Lower leg skin (tissue), 4 donors: ENCODE measurements around the gene SCD. TPM values are rescaled to one million over a fixed set of nuclear protein-coding genes. Genes with fewer than 3 reads are reported as not detected.

Experiments
- DNase-seq, 2 donors: peaks; one replicate each; pipeline ENCODE4 v3.0.0-alpha.2; 2019; ENCODE audit warnings: low spot score in 2 of 2
- H3K4me3 ChIP-seq: fragments of 200-600 bp; sonication (generic); 2 replicates; pipeline ENCODE4 v1.5.1; 2017; ENCODE audit warnings: mild to moderate bottlenecking, low read depth; ENCODE audit not compliant: poor library complexity, severe bottlenecking
- POLR2A ChIP-seq, 2 donors: fragments of 450-650 bp; IDR thresholded peaks; one replicate each; pipeline ENCODE4 v1.6.1; 2016 to 2017; ENCODE audit warnings: antibody characterized with exemption in 2 of 2, mild to moderate bottlenecking in 1 of 2, moderate library complexity in 1 of 2
- WGBS, 2 donors: methylation state at CpG; one replicate each; pipeline ENCODE4 v1.1.5; 2018; 5-methylcytosine and 5-hydroxymethylcytosine counted together
- intact Hi-C: fragments of 100-400 bp; cut with DNase I; formaldehyde crosslinking; loops from one replicate; pipeline ENCODE4 v1.15.0; 2023; ENCODE audit warnings: low total_unique reads
- total RNA-seq, 4 donors: library from RNA; depleted of rRNA; stranded (reverse); fragments of >200 nt; gene quantifications; one replicate each; pipeline ENCODE4 v1.1.0, GENCODE V29; 2016
- TF ChIP-seq, protein P1 (sequence below), 3 donors: fragments of 450-650 bp; IDR thresholded peaks; one replicate each; pipeline ENCODE4 v1.5.1; 2016; ENCODE audit warnings: antibody characterized with exemption in 3 of 3, mild to moderate bottlenecking in 3 of 3, moderate library complexity in 2 of 3

SCD gene
- total RNA-seq, 4 donors from 2014 or later = 23.8 to 56.7 (median 32.3) TPM

DNA sequence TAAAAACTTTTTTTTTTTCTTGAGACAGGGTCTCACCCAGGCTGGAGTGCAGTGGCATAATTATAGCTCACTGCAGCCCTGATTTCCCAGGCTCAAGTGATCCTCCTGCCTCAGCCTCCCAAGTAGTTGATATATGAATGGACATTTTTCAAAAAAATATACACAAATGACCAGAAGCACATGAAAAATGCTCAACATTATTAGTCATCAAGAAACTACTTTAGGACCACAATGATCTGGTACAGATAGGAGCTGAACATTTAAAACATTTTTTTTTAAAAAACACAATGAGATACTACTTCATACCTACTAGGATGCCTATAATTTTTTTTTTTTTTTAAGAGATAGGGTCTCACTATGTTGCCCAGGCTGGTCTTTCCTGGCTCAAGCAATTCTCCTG, 21.7 kb downstream of the SCD start:
- no peak for DNase-seq
- intact Hi-C loops = no loop called here
- H3K4me3 ChIP-seq = no peak overlapping the region
- TF ChIP-seq, protein P1, sequence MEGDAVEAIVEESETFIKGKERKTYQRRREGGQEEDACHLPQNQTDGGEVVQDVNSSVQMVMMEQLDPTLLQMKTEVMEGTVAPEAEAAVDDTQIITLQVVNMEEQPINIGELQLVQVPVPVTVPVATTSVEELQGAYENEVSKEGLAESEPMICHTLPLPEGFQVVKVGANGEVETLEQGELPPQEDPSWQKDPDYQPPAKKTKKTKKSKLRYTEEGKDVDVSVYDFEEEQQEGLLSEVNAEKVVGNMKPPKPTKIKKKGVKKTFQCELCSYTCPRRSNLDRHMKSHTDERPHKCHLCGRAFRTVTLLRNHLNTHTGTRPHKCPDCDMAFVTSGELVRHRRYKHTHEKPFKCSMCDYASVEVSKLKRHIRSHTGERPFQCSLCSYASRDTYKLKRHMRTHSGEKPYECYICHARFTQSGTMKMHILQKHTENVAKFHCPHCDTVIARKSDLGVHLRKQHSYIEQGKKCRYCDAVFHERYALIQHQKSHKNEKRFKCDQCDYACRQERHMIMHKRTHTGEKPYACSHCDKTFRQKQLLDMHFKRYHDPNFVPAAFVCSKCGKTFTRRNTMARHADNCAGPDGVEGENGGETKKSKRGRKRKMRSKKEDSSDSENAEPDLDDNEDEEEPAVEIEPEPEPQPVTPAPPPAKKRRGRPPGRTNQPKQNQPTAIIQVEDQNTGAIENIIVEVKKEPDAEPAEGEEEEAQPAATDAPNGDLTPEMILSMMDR (IDR thresholded peaks at IDR 0.05) = no peak
- no peak for TF ChIP-seq POLR2A (IDR thresholded peaks at IDR 0.05)

DNA sequence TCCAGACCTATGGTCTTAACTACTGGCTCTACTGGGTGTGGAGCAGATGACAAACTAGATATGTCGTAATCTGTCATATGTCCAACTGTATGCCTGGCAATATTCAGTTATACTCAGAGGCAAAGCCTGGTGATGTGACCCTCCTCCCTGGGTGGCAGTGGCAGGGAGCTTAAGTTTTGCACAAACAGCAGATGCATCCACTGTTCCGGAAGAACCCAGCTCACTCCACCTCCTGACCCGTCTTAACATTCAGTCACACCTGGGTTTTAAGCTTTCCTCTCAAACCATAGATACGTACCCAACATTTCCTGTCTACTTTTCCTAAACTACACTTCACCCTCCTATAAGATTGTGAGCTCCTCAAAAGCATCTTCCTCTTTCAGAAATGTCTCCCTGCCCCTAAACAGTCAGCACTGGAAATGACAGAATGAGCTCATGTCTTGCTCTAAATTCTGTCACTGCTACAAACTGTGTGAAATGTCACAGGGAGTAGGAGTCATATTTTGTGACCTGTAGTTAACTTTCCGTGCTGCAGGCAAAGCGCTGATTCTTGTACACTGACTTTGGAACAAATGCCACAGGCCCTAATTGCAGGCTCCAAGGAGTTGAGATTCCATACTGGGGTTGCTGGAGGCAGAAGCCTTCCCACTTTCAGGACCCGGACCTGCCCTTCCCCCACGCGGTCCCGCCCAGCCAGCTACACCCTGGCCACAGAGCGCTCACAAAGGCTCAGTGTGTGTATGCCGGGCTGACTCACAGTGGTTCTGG, 23.9 kb downstream of the SCD start:
- no peak overlapping the region for H3K4me3 ChIP-seq
- 8 to 16% methylated on average over 12 of the region's 12 CpGs for WGBS, 2 donors
- TF ChIP-seq, protein P1 (IDR thresholded peaks at IDR 0.05) = no peak
- no peak for TF ChIP-seq POLR2A (IDR thresholded peaks at IDR 0.05)
- peak; percentile 84 to 96 for DNase-seq
- intact Hi-C loops = no loop called here

DNA sequence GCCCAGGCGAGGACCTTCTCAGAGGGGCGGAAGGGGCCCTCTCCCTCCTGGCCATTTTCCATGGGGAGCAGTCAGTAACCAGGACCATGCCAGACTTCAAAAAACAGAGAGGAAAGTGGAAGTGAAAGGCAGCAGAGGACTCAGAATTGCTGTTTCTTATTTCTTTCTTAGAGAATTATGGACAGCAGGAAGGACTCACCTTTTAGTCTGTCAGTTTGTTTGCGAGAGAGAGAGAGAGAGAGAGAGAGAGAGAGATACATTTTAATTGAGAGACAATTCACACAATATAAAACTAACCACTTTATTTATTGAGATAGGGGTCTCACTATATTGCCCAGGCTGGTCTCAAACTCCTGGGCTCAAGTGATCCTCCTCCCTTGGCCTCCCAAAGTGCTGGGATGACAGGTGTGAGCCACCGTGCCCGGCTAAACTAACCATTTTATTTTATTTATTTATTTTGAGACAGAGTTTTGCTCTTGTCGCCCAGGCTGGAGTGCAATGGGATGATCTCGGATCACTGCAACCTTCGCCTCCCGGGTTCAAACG, 24.5 kb downstream of the SCD start:
- TF ChIP-seq, protein P1 (IDR thresholded peaks at IDR 0.05) = no peak
- no peak for TF ChIP-seq POLR2A (IDR thresholded peaks at IDR 0.05)
- H3K4me3 ChIP-seq = no peak overlapping the region
- no peak for DNase-seq
- 72% methylated on average over 10 of the region's 10 CpGs for WGBS, 2 donors
- intact Hi-C loops = no loop called here

DNA sequence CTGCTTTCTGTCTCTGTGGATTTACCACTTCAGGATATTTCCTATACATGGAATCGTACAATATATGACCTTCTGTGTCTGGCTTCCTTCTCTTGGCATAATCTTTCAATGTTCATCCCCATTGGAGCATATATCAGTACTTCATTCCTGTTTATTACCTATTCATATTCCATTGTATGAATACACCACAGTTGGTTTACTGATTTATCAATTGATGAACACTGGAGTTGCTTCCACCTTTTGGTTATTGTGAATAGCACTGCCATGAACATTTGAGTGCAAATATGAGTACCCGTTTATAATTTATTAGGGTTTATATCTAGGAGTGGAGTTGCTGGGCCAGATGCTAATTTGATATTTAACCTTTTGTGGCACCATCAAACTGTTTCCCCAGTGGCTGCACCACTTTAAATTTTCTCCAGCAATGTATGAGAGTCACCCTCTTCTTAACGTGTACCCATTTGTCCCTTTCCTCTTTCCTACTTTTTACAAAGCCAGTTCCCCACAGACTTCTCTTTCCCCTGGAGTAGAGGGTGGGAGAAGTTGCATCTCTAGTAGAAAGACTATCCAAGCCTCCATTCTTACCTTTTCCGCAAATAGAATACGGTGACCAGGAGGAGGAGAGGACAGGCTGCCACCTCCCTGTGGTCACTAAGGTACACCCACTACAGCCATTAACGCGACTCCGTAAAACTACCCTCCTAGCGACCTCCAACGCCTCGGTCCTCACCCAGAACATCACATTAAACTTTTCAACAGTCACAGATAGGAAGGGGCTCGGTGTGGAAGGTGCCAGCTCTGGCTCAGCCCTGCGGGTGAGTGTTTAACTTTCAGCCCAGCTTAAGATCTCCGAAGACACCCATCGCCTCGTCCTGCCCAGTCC, 25.6 kb downstream of the SCD start:
- H3K4me3 ChIP-seq = no peak overlapping the region
- DNase-seq = no peak
- no peak for TF ChIP-seq POLR2A (IDR thresholded peaks at IDR 0.05)
- TF ChIP-seq, protein P1 (IDR thresholded peaks at IDR 0.05) = no peak
- WGBS, 2 donors = 21 to 23% methylated on average over 13 to 16 of the region's 16 CpGs
- intact Hi-C loops = no loop called here

DNA sequence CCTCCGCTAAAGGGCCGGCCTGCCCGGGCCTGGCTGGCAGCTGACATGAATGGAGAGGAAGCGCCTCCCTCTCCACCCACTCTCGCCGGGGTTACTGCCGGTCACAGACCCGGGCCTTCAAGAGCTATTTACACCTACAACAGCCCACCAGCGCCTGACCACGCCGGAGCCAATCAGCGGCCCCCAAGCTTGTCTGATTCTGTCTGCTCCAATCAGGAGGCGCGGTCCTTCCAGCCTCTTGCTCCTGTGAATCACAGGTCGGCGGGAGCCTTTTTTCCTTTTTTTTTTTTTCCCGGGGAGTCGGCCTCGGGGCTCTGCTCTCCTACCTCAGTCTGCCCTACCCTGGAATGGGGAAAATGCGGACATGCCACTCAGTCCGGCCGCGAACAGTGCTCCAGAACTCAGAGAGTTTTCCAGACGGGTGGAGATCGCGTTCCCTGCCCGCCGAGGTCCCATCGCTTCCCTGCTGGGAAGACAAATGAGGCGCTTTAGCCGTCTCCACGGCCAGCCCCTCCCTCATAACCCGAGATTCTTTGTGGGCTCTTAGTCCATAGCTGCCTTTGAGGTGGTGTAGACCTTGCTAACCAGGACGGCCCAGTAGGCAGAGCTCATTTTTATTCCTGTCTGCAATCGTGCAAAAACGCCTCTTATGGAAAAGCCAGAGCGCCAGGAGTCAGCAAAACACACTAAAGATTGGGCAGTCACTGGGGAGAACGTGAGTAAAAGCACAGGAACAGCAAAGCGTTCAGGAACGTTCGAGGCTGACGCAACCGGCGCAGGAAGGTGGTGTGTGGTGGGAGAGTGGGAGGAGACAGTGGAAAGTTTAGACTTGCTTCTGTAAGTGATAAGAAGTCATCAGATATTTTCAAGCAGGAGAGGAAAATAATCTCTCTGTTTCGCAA, 26.5 kb downstream of the SCD start:
- intact Hi-C loops = no loop called here
- WGBS, 2 donors = 0% methylated on average over 44 to 45 of the region's 45 CpGs
- TF ChIP-seq, protein P1 (IDR thresholded peaks at IDR 0.05) = peak in 1 of 3 donors; percentile 15
- TF ChIP-seq POLR2A (IDR thresholded peaks at IDR 0.05) = no peak

More for the DNA sequence above, 26.5 kb downstream of the SCD start:
- DNase-seq = peak; percentile 96 to 99
- peak overlapping the region; percentile 28 for H3K4me3 ChIP-seq
